Psoas muscle (tissue), 8 donors: ENCODE measurements around the gene MAMLD1. TPM values are rescaled to one million over a fixed set of nuclear protein-coding genes. Genes with fewer than 3 reads are reported as not detected.

Experiments
- ATAC-seq, 4 donors: fragments of 200-7000 bp; cut with Tn5 transposase; one replicate each; pipeline ENCODE4 v1.9.1; 2020; ENCODE audit warnings: moderate library complexity in 3 of 4, mild to moderate bottlenecking in 2 of 4
- DNase-seq, 2 donors: peaks; one replicate each; pipeline ENCODE4 v3.0.0-alpha.2; 2020
- H3K27ac ChIP-seq: fragments of 200-600 bp; one replicate; pipeline ENCODE4 v1.8.0; 2022
- H3K27me3 ChIP-seq, 3 donors: fragments of 200-600 bp in 1 of 3; one replicate each; pipeline versions ENCODE4 v1.6.1 to v1.8.0; 2013 to 2022; ENCODE audit warnings: low read length in 2 of 3, mild to moderate bottlenecking in 2 of 3, moderate library complexity in 1 of 3; ENCODE audit not compliant: insufficient read depth in 3 of 3
- H3K36me3 ChIP-seq, 2 donors: fragments of 200-600 bp in 1 of 2; one replicate each; pipeline versions ENCODE4 v1.6.1 to v1.8.0; 2013 to 2022; ENCODE audit warnings: low read depth in 1 of 2, mild to moderate bottlenecking in 1 of 2, moderate library complexity in 1 of 2; ENCODE audit not compliant: insufficient read depth in 1 of 2
- H3K4me1 ChIP-seq: fragments of 200-600 bp; one replicate; pipeline ENCODE4 v1.8.0; 2022
- H3K4me3 ChIP-seq: fragments of 200-600 bp; one replicate; pipeline ENCODE4 v1.8.0; 2022; ENCODE audit warnings: mild to moderate bottlenecking
- H3K9me3 ChIP-seq: fragments of 200-600 bp; one replicate; pipeline ENCODE4 v1.8.0; 2022
- CTCF ChIP-seq: fragments of 200-600 bp; IDR thresholded peaks from one replicate; pipeline ENCODE4 v1.8.0; 2022; ENCODE audit warnings: antibody characterized with exemption
- WGBS, 3 donors: extraction: QIAGEN DNeasy Blood & Tissue Kit; methylation state at CpG; one replicate each; pipeline versions ENCODE4 v1.1.6 to v1.1.7; 2013; 5-methylcytosine and 5-hydroxymethylcytosine counted together
- intact Hi-C, 2 donors: fragments of 100-400 bp; cut with DNase I; formaldehyde crosslinking; loops; one replicate each; pipeline versions ENCODE4 v1.11.0 to v1.14.2; 2022
- long read RNA-seq, 2 donors: library from polyadenylated mRNA; unstranded; transcript quantifications; one replicate each; pipeline ENCODE4 v2.0.0, GENCODE V29; 2021
- polyA plus RNA-seq, 3 donors: library from polyadenylated mRNA; stranded (reverse); fragments of 200-250 nt; gene quantifications; one replicate each; pipeline ENCODE4 v1.2.3, GENCODE V29; 2013
- total RNA-seq, 4 donors: library from RNA; stranded (reverse); fragmentation: NEBNext Ultra II Directional in 2 of 4; extraction: Animal tissue kit (Norgen Biotek cat#: 25700) in 2 of 4; gene quantifications; one replicate each; pipeline versions ENCODE4 v1.2.1 to v1.2.4, GENCODE V29; 2021 to 2023
- donor health status: healthy with polysubstance abuse.
- donor health status: DM: no; HTN: no; CAD: no; lungs with moderate emphysema.
- donor health status: Bipolar disorder and iron deficiency.
- donor health status: healthy.
- donor health status: DM: yes; HTN: yes; CAD: no.
- donor health status: DM: no; HTN: no; CAD: no.
- donor health status: DM: no; HTN: no; CAD: no.
- donor health status: DM: yes; HTN: yes; CAD: no.

MAMLD1 gene, protein sequence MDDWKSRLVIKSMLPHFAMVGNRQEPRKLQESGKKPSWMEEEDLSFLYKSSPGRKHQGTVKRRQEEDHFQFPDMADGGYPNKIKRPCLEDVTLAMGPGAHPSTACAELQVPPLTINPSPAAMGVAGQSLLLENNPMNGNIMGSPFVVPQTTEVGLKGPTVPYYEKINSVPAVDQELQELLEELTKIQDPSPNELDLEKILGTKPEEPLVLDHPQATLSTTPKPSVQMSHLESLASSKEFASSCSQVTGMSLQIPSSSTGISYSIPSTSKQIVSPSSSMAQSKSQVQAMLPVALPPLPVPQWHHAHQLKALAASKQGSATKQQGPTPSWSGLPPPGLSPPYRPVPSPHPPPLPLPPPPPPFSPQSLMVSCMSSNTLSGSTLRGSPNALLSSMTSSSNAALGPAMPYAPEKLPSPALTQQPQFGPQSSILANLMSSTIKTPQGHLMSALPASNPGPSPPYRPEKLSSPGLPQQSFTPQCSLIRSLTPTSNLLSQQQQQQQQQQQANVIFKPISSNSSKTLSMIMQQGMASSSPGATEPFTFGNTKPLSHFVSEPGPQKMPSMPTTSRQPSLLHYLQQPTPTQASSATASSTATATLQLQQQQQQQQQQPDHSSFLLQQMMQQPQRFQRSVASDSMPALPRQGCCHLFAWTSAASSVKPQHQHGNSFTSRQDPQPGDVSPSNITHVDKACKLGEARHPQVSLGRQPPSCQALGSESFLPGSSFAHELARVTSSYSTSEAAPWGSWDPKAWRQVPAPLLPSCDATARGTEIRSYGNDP
- total RNA-seq (1 to 10 TPM; 1.4 to 2.5 (median 2.0) TPM), polyA plus RNA-seq (1 to 10 TPM; 1.3 to 4.5 (median 2.3) TPM)
- long read RNA-seq, donor 1, partial matches to known transcripts, result 1 of 2 reads
- long read RNA-seq, donor 1, other reads (novel, unspliced or antisense), result 1 of 2 reads
- long read RNA-seq, donor 2, partial matches to known transcripts, result 2 of 2 reads
- long read RNA-seq, donor 2, other reads (novel, unspliced or antisense), result 0 of 2 reads

- no peaks in the 10 kb centered on the region for H3K4me1 ChIP-seq
- TF ChIP-seq CTCF, result no peak
- intact Hi-C loops, result loop anchor here (5.0 to 10.0 kb wide), 6 partner anchors 122 to 398 kb away; no protein-coding TSS in a partner anchor
- no peaks in the 10 kb centered on the region for H3K36me3 ChIP-seq
- H3K27ac ChIP-seq, result peak within 1 kb of the TSS; percentile 86
- no peaks in the 10 kb centered on the region for H3K9me3 ChIP-seq
- 0 to 27% (median 1%) methylated on average over 33 to 88 of the region's 88 CpGs for WGBS, 3 donors
- ATAC-seq, result peak; percentile 77 to 82 (median 79)
- DNase-seq, result peak; percentile 78 to 85
- H3K27me3 ChIP-seq, result peaks cover 0 to 6% (median 0%) of the 10 kb centered on the region in 3 donors
- peak within 1 kb of the TSS; percentile 72 for H3K4me3 ChIP-seq
Observed at GRCh38 chrX:150362599-150363481, at the start of gene MAMLD1. TSS of gene MAMLD1 (plus strand) at chrX:150363317. CDS start at chrX:150445517, 82,200 bp downstream.

- no peaks in the 10 kb centered on the region for H3K36me3 ChIP-seq
- ATAC-seq (no peak), DNase-seq (no peak)
- H3K27me3 ChIP-seq, result no peaks in the 10 kb centered on the region
- H3K4me1 ChIP-seq, result no peaks in the 10 kb centered on the region
- no peak overlapping the region for H3K27ac ChIP-seq
- 74 to 80% (median 78%) methylated on average over 5 of the region's 5 CpGs for WGBS, 3 donors
- no peak for TF ChIP-seq CTCF
- intact Hi-C loops, result no loop called here
- no peaks in the 10 kb centered on the region for H3K9me3 ChIP-seq
- no peak overlapping the region for H3K4me3 ChIP-seq
Observed at GRCh38 chrX:150313514-150313913, 49.6 kb upstream of the MAMLD1 start.

DNA sequence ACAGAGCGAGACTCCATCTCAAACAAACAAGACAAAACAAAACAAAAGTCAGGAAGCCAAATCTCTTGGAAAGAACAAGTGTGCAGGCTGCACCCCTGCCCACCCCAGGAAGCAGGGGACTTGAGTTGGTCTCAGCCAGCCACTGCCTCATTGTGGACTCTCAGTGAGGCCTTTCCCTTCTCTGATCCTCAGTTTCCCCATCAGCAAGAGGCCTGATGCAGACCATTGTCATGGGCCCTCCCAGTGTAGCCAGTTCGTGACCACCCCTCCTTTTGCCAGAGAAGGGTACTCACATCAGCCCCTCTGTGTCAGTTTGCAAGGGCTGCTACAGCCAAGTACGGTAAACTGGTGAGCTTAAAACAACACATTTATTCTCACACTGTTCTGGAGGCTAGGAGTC lies 48.9 kb upstream of the MAMLD1 start:
- TF ChIP-seq CTCF, result no peak
- intact Hi-C loops, result no loop called here
- ATAC-seq, result no peak
- H3K4me1 ChIP-seq, result no peaks in the 10 kb centered on the region
- H3K27ac ChIP-seq, result no peak overlapping the region
- no peak overlapping the region for H3K4me3 ChIP-seq
- no peaks in the 10 kb centered on the region for H3K36me3 ChIP-seq
- H3K27me3 ChIP-seq, result no peaks in the 10 kb centered on the region
- H3K9me3 ChIP-seq, result no peaks in the 10 kb centered on the region
- 78 to 100% (median 97%) methylated on average over 3 of the region's 3 CpGs for WGBS, 3 donors
- DNase-seq, result no peak

DNA sequence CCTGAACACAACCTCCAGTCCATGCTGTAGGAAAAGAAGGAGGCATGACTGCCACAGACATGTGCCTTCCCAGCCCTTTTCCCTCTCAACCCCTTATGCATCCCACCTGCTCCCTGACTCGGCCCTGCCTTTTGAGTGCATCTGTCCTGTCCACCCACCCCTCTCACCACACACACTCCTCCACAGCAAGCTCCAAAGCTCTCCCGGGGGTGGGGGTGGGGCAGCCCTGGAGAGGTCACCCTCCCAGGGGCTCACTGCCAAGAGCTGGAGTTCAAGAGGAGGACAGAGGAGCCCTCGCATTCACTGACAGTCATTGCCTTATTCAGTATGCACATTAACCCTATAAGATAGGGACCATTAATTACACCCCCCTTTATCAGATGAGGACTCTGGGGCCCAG lies 46.6 kb upstream of the MAMLD1 start:
- H3K36me3 ChIP-seq, result no peaks in the 10 kb centered on the region
- H3K27me3 ChIP-seq, result no peaks in the 10 kb centered on the region
- WGBS, 3 donors, result 4 to 22% (median 18%) methylated on average over 3 of the region's 3 CpGs
- H3K27ac ChIP-seq, result no peak overlapping the region
- no peak for ATAC-seq
- H3K4me3 ChIP-seq, result no peak overlapping the region
- no peaks in the 10 kb centered on the region for H3K9me3 ChIP-seq
- intact Hi-C loops, result no loop called here
- DNase-seq, result no peak
- no peak for TF ChIP-seq CTCF
- no peaks in the 10 kb centered on the region for H3K4me1 ChIP-seq
